Measurements from ENCODE around the gene ZBTB5. TPM values are rescaled to one million over a fixed set of nuclear protein-coding genes. Genes with fewer than 3 reads are reported as not detected.
A peak's percentile ranks its signal among the peaks of the same experiment; 100 is the strongest.

The ZBTB5 gene
- total and polyA plus RNA-seq, 2 of the 4 experiments (the other 2 are of a cell fraction): 6.3 to 9.1 TPM

DNA sequence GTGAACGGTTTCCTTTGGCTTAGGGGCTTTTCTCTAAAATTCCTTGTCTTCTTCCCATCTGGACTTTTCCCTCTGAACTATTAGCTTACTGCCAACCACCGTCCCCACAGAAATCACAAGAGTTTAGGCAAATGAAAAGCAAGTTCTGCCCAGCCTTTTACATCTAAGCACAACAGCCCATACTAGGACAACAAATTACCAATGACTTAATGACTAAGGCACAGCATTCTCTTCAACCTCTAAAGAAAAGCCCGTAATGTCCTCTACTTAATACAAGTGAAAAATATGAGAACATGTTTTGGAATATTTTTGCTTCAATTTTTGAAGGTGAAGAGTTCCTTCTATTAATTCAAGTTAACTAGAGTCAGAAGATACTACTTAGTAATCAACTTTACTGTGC lies 1.2 kb downstream of the ZBTB5 start:
- no CpG with 5 or more reads among the region's 3 CpGs for WGBS, 2 experiments (ENCODE audit: extremely low coverage in 2 of 2, insufficient read length in 1 of 2)
- in situ Hi-C loops (cut with MboI; ENCODE audit: low sequenced_read_pairs): no loop called here
- H3K36me3 ChIP-seq (ENCODE audit: control insufficient read depth, insufficient read depth, low read length): no peaks in the 10 kb centered on the region
- dilution Hi-C loops (cut with HindIII; ENCODE audit: low sequenced_read_pairs, unreplicated experiment): no loop called here
- no peak overlapping the region for H2BK15ac ChIP-seq (ENCODE audit: low read depth, low read length)
- no peak overlapping the region for H4K91ac ChIP-seq (ENCODE audit: insufficient read depth, low read depth, low read length)
- intact Hi-C loops (cut with micrococcal nuclease): loop anchor here (5.0 kb wide), 1 partner anchor 47 kb away; no protein-coding TSS in a partner anchor
- H3K9me1 ChIP-seq (ENCODE audit: insufficient read depth, low read length): no peaks in the 10 kb centered on the region; the same call in 1 of the 2 replicates
- POLR2A ChIA-PET (ENCODE audit: unreplicated experiment): no interaction called here
- no peak overlapping the region for H2BK5ac ChIP-seq (ENCODE audit: low read depth, low read length, poor library complexity, severe bottlenecking)
- DNase-seq: no peak
- H3K9ac ChIP-seq (ENCODE audit: low read depth, low read length): peak overlapping the region; percentile 55; the same call in 1 of the 2 replicates
- CTCF ChIA-PET: no interaction called here
- TF ChIP-seq RCOR1 (IDR thresholded peaks at IDR 0.05; ENCODE audit: insufficient replicate concordance, low read length) (no peak), MAFK (IDR thresholded peaks at IDR 0.05; ENCODE audit: low read depth, low read length) (no peak), CEBPB (IDR thresholded peaks at IDR 0.05; ENCODE audit: low read depth, low read length) (no peak), MAZ (IDR thresholded peaks at IDR 0.05; ENCODE audit: borderline replicate concordance, low read depth, low read length) (no peak), BHLHE40 (IDR thresholded peaks at IDR 0.05; ENCODE audit: low read depth, low read length) (no peak), FOS (IDR thresholded peaks at IDR 0.05; ENCODE audit: low read depth, low read length) (no peak), SMC3 (IDR thresholded peaks at IDR 0.05; ENCODE audit: low read depth, low read length) (no peak), RFX5 (IDR thresholded peaks at IDR 0.05; ENCODE audit: low read depth, low read length) (no peak), CHD1 (IDR thresholded peaks at IDR 0.05; ENCODE audit: low read depth, low read length) (no peak), POLR2A (IDR thresholded peaks at IDR 0.05; ENCODE audit: low read depth, low read length) (no peak), MXI1 (IDR thresholded peaks at IDR 0.05; ENCODE audit: borderline replicate concordance, low read depth, low read length) (no peak), NFE2L2 (IDR thresholded peaks at IDR 0.05; ENCODE audit: low read depth, low read length) (no peak)
- TF ChIP-seq, protein P1, sequence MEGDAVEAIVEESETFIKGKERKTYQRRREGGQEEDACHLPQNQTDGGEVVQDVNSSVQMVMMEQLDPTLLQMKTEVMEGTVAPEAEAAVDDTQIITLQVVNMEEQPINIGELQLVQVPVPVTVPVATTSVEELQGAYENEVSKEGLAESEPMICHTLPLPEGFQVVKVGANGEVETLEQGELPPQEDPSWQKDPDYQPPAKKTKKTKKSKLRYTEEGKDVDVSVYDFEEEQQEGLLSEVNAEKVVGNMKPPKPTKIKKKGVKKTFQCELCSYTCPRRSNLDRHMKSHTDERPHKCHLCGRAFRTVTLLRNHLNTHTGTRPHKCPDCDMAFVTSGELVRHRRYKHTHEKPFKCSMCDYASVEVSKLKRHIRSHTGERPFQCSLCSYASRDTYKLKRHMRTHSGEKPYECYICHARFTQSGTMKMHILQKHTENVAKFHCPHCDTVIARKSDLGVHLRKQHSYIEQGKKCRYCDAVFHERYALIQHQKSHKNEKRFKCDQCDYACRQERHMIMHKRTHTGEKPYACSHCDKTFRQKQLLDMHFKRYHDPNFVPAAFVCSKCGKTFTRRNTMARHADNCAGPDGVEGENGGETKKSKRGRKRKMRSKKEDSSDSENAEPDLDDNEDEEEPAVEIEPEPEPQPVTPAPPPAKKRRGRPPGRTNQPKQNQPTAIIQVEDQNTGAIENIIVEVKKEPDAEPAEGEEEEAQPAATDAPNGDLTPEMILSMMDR (conservative IDR thresholded peaks at IDR 0.05; ENCODE audit: low read depth, low read length): no peak
- TF ChIP-seq, protein P2, sequence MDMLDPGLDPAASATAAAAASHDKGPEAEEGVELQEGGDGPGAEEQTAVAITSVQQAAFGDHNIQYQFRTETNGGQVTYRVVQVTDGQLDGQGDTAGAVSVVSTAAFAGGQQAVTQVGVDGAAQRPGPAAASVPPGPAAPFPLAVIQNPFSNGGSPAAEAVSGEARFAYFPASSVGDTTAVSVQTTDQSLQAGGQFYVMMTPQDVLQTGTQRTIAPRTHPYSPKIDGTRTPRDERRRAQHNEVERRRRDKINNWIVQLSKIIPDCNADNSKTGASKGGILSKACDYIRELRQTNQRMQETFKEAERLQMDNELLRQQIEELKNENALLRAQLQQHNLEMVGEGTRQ (IDR thresholded peaks at IDR 0.05; ENCODE audit: low read depth, low read length): no peak
- TF ChIP-seq, protein P3, sequence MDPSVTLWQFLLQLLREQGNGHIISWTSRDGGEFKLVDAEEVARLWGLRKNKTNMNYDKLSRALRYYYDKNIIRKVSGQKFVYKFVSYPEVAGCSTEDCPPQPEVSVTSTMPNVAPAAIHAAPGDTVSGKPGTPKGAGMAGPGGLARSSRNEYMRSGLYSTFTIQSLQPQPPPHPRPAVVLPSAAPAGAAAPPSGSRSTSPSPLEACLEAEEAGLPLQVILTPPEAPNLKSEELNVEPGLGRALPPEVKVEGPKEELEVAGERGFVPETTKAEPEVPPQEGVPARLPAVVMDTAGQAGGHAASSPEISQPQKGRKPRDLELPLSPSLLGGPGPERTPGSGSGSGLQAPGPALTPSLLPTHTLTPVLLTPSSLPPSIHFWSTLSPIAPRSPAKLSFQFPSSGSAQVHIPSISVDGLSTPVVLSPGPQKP (IDR thresholded peaks at IDR 0.05; ENCODE audit: borderline replicate concordance, low read depth, low read length): no peak
- no peak overlapping the region for H3K27ac ChIP-seq (ENCODE audit: insufficient read depth, low read length)
- no peak for ATAC-seq (ENCODE audit: low read depth)
- peak overlapping the region; percentile 47 for H2AK9ac ChIP-seq (replicated peaks; ENCODE audit: low read depth, low read length, poor library complexity)
- no peak overlapping the region for H4K5ac ChIP-seq (ENCODE audit: low read depth, low read length)
- no peaks in the 10 kb centered on the region for H3K9me3 ChIP-seq (ENCODE audit: control insufficient read depth, insufficient read depth, low read length)
- H3K4me3 ChIP-seq (ENCODE audit: insufficient read depth, low read depth, low read length): peak overlapping the region; percentile 76
- H3K23ac ChIP-seq (ENCODE audit: low read depth, low read length): no peak overlapping the region
- peak overlapping the region; percentile 56; the same call in 1 of the 2 replicates for H3K4ac ChIP-seq (ENCODE audit: low read depth, low read length)
- H2AK5ac ChIP-seq (ENCODE audit: low read depth, low read length): peak overlapping the region; percentile 72; the same call in 1 of the 2 replicates
- peak overlapping the region in 1 of 2 experiments; percentile 25; a peak in 1 of 4 replicates for H4K8ac ChIP-seq (ENCODE audit: low read depth in 2 of 2, low read length in 2 of 2)
- H2BK20ac ChIP-seq (ENCODE audit: low read depth, low read length): no peak overlapping the region
- peak overlapping the region; percentile 80 for H3K4me2 ChIP-seq (ENCODE audit: low read depth, low read length)
- H2AFZ ChIP-seq (replicated peaks; ENCODE audit: low read length, poor library complexity): no peak overlapping the region
- no peaks in the 10 kb centered on the region for H3K27me3 ChIP-seq (ENCODE audit: control insufficient read depth, insufficient read depth, low read length)
- peak overlapping the region; percentile 40; the same call in 1 of the 2 replicates for H3K56ac ChIP-seq (ENCODE audit: extremely low read depth, insufficient read depth, low read length)
- H3K18ac ChIP-seq (ENCODE audit: low read depth, low read length): no peak overlapping the region
- H2BK120ac ChIP-seq (ENCODE audit: low read depth, low read length): no peak overlapping the region
- H3K4me1 ChIP-seq (ENCODE audit: control insufficient read depth, insufficient read depth, low read length): no peaks in the 10 kb centered on the region; the same call in none of the 2 replicates
- H3K79me1 ChIP-seq (ENCODE audit: low read depth in 1 of 2, low read length in 2 of 2): peaks cover 0 to 40% of the 10 kb centered on the region in 2 experiments; a peak in 2 of 4 replicates
- H3K14ac ChIP-seq (replicated peaks; ENCODE audit: low read depth, low read length): peak overlapping the region; percentile 84
- H4K20me1 ChIP-seq (ENCODE audit: insufficient read depth, low read length): peaks cover 7% of the 10 kb centered on the region; the same call in 1 of the 2 replicates
- BruUV-seq (replicated peaks): TSS peak; percentile 37

Data from IMR-90 (cell line).